ENCODE results near the gene SCGB3A1.

- TF ChIP-seq POLR2A (IDR thresholded peaks at IDR 0.05; ENCODE audit: low read depth, low read length) = no peak
- no peak for TF ChIP-seq POLR2AphosphoS5 (IDR thresholded peaks at IDR 0.05; ENCODE audit: low read depth, low read length)
- TF ChIP-seq PAX5 (IDR thresholded peaks at IDR 0.05; ENCODE audit: insufficient read depth, low read length, severe bottlenecking) = no peak
- TF ChIP-seq TAF1 (IDR thresholded peaks at IDR 0.05; ENCODE audit: low read depth, low read length) = no peak
Observed at GRCh38 chr5:180637962-180638680, 46.8 kb upstream of the SCGB3A1 start.

All from GM12891 (cell line).